ENCODE measurements around the gene SH3GL2.

GRCh38 chr9:17725399-17726010 lies 146.6 kb downstream of the SH3GL2 start:
- TF ChIP-seq, protein P1, sequence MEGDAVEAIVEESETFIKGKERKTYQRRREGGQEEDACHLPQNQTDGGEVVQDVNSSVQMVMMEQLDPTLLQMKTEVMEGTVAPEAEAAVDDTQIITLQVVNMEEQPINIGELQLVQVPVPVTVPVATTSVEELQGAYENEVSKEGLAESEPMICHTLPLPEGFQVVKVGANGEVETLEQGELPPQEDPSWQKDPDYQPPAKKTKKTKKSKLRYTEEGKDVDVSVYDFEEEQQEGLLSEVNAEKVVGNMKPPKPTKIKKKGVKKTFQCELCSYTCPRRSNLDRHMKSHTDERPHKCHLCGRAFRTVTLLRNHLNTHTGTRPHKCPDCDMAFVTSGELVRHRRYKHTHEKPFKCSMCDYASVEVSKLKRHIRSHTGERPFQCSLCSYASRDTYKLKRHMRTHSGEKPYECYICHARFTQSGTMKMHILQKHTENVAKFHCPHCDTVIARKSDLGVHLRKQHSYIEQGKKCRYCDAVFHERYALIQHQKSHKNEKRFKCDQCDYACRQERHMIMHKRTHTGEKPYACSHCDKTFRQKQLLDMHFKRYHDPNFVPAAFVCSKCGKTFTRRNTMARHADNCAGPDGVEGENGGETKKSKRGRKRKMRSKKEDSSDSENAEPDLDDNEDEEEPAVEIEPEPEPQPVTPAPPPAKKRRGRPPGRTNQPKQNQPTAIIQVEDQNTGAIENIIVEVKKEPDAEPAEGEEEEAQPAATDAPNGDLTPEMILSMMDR (IDR thresholded peaks at IDR 0.05) = no peak
- TF ChIP-seq REST (IDR thresholded peaks at IDR 0.05; ENCODE audit: insufficient read depth in 1 of 2, low read depth in 2 of 2, low read length in 1 of 2) (no peak), POLR2AphosphoS5 (IDR thresholded peaks at IDR 0.05; ENCODE audit: low read depth, low read length) (no peak), TCF7L2 (IDR thresholded peaks at IDR 0.05; ENCODE audit: low read depth, low read length) (no peak), SIN3A (IDR thresholded peaks at IDR 0.05; ENCODE audit: borderline replicate concordance, insufficient read depth, low read depth, low read length) (no peak)

Measured in Panc1 (cell line).